HepG2 (cell line): ENCODE data around the gene FOXA1. TPM values are rescaled to one million over a fixed set of nuclear protein-coding genes. Genes with fewer than 3 reads are reported as not detected.

Experiments used
- AGO1 ChIP-seq: fragments of 200-400 bp; formaldehyde crosslinking; IDR thresholded peaks from 2 replicates; pipeline ENCODE4 v1.6.1; 2017; ENCODE audit warnings: mild to moderate bottlenecking, low read depth, low read length, moderate library complexity; ENCODE audit not compliant: poor library complexity, severe bottlenecking
- BCLAF1 ChIP-seq: fragments of 450-650 bp; IDR thresholded peaks from 2 replicates; pipeline ENCODE4 v1.6.1; 2017; ENCODE audit warnings: mild to moderate bottlenecking
- CENPBD1 ChIP-seq: sonication (generic); formaldehyde crosslinking; IDR thresholded peaks from 2 replicates; pipeline ENCODE4 v1.8.0; 2022; ENCODE audit warnings: missing genetic modification reagents, low read depth, mild to moderate bottlenecking, borderline replicate concordance
- CENPT ChIP-seq: sonication (generic); formaldehyde crosslinking; IDR thresholded peaks from 2 replicates; pipeline ENCODE4 v1.8.0; 2022; ENCODE audit warnings: low read depth, mild to moderate bottlenecking, moderate library complexity, missing genetic modification reagents
- CHD2 ChIP-seq: IDR thresholded peaks from 2 replicates; pipeline ENCODE4 v1.6.1; 2011; ENCODE audit warnings: low read depth, low read length, improper control_type of control experiment
- E2F5 ChIP-seq: sonication (generic); formaldehyde crosslinking; conservative IDR thresholded peaks from 2 replicates; pipeline ENCODE4 v1.4.0; 2020; ENCODE audit warnings: missing genetic modification reagents
- NFKB2 ChIP-seq: sonication (generic); formaldehyde crosslinking; IDR thresholded peaks from 2 replicates; pipeline ENCODE4 v1.4.0; 2020; ENCODE audit warnings: missing genetic modification reagents, borderline replicate concordance
- PAX8 ChIP-seq: sonication (generic); formaldehyde crosslinking; IDR thresholded peaks from 2 replicates; pipeline ENCODE4 v1.8.0; 2022; ENCODE audit warnings: mild to moderate bottlenecking, missing genetic modification reagents, borderline replicate concordance
- PHF5A ChIP-seq: IDR thresholded peaks from one replicate; pipeline ENCODE4 v1.6.1; 2018; ENCODE audit warnings: low read depth, missing genetic modification reagents; ENCODE audit not compliant: unreplicated experiment
- RARA ChIP-seq: IDR thresholded peaks from 2 replicates; pipeline ENCODE4 v1.6.1; 2016; ENCODE audit warnings: missing genetic modification reagents, missing compliant biosample characterization
- SRSF4 ChIP-seq: fragments of 200-400 bp; formaldehyde crosslinking; IDR thresholded peaks from one replicate; pipeline ENCODE4 v1.6.1; 2018; ENCODE audit warnings: mild to moderate bottlenecking, low read depth, low read length, moderate library complexity; ENCODE audit not compliant: poor library complexity, severe bottlenecking
- ZFYVE20 ChIP-seq: sonication (generic); formaldehyde crosslinking; IDR thresholded peaks from 2 replicates; pipeline ENCODE4 v1.8.0; 2023; ENCODE audit warnings: low read depth, mild to moderate bottlenecking, moderate library complexity, missing genetic modification reagents, borderline replicate concordance
- ZNF317 ChIP-seq: sonication (generic); formaldehyde crosslinking; IDR thresholded peaks from 2 replicates; pipeline ENCODE4 v1.5.0; 2020; ENCODE audit warnings: mild to moderate bottlenecking, missing genetic modification reagents
- ZNF33A ChIP-seq: sonication (generic); formaldehyde crosslinking; IDR thresholded peaks from 2 replicates; pipeline ENCODE4 v1.5.1; 2020; ENCODE audit warnings: missing genetic modification reagents, mild to moderate bottlenecking, moderate library complexity, borderline replicate concordance
- ZNF543 ChIP-seq: sonication (generic); formaldehyde crosslinking; IDR thresholded peaks from 2 replicates; pipeline ENCODE4 v1.4.0; 2020; ENCODE audit warnings: mild to moderate bottlenecking, missing genetic modification reagents
- ZNF556 ChIP-seq: sonication (generic); formaldehyde crosslinking; IDR thresholded peaks from 2 replicates; pipeline ENCODE4 v1.4.0; 2020; ENCODE audit warnings: mild to moderate bottlenecking, missing genetic modification reagents, borderline replicate concordance
- ZSCAN31 ChIP-seq: sonication (generic); formaldehyde crosslinking; IDR thresholded peaks from 2 replicates; pipeline ENCODE4 v1.5.0; 2020; ENCODE audit warnings: low read depth, mild to moderate bottlenecking, missing genetic modification reagents
- polyA plus RNA-seq, 8 experiments: library from polyadenylated mRNA; depleted of rRNA in 3 of 8; stranded (reverse) in 7 of 8; unstranded in 1 of 8; fragments of >200 nt; fragmentation: Illumina TruSeq in 4 of 8; extraction: Trizol in 4 of 8; gene quantifications; 2 replicates each; pipeline versions ENCODE4 v1.2.1 to v1.2.3, GENCODE V29; 2011 to 2016; ENCODE audit warnings: low read depth in 4 of 8, missing spikeins in 1 of 8, mixed read lengths in 1 of 8; ENCODE audit not compliant: insufficient read depth in 1 of 8
- total RNA-seq, 5 experiments: library from RNA; depleted of rRNA; stranded (reverse); fragments of >200 nt; fragmentation: Illumina TruSeq; extraction: Trizol; gene quantifications; 2 replicates each; pipeline ENCODE4 v1.2.3, GENCODE V29; 2016; ENCODE audit warnings: low read depth in 1 of 5

FOXA1 gene
- total and polyA plus RNA-seq, 2 of the 13 experiments (the other 11 are each of a cell fraction or from before 2014, with no cell fraction given), result 43.4 to 58.6 TPM

GRCh38 chr14:37594238-37594970 is 645 bp downstream of the FOXA1 start (continued):
- 0 out of 2 replicates have a peak, but pooled peaks have one; percentile 58 for TF ChIP-seq ZFYVE20
- TF ChIP-seq E2F5, result no peak
- no peak for TF ChIP-seq AGO1
- no peak for TF ChIP-seq PAX8 (CRISPR knock-in tag)
- TF ChIP-seq ZNF543 (CRISPR knock-in tag), result no peak
- no peak for TF ChIP-seq CENPT (CRISPR knock-in tag)
- no peak; the same call in 1 of the 2 replicates for TF ChIP-seq RARA (CRISPR knock-in tag)
- no peak for TF ChIP-seq SRSF4
- TF ChIP-seq ZNF556, result no peak
- TF ChIP-seq NFKB2 (CRISPR knock-in tag), result no peak
- no peak for TF ChIP-seq CENPBD1 (CRISPR knock-in tag)
- no peak for TF ChIP-seq BCLAF1
- no peak for TF ChIP-seq CHD2
- TF ChIP-seq PHF5A, result peak; percentile 66
- peak; percentile 91 for TF ChIP-seq ZNF317
- peak; percentile 23; the same call in 1 of the 2 replicates for TF ChIP-seq ZSCAN31
- no peak for TF ChIP-seq ZNF33A (CRISPR knock-in tag)
